Measurements from ENCODE around the gene POC1A. TPM values are rescaled to one million over a fixed set of nuclear protein-coding genes. Genes with fewer than 3 reads are reported as not detected.

Gene POC1A
- total RNA-seq, 2 experiments from 2014 or later: 0.22 to 0.39 TPM

DNA sequence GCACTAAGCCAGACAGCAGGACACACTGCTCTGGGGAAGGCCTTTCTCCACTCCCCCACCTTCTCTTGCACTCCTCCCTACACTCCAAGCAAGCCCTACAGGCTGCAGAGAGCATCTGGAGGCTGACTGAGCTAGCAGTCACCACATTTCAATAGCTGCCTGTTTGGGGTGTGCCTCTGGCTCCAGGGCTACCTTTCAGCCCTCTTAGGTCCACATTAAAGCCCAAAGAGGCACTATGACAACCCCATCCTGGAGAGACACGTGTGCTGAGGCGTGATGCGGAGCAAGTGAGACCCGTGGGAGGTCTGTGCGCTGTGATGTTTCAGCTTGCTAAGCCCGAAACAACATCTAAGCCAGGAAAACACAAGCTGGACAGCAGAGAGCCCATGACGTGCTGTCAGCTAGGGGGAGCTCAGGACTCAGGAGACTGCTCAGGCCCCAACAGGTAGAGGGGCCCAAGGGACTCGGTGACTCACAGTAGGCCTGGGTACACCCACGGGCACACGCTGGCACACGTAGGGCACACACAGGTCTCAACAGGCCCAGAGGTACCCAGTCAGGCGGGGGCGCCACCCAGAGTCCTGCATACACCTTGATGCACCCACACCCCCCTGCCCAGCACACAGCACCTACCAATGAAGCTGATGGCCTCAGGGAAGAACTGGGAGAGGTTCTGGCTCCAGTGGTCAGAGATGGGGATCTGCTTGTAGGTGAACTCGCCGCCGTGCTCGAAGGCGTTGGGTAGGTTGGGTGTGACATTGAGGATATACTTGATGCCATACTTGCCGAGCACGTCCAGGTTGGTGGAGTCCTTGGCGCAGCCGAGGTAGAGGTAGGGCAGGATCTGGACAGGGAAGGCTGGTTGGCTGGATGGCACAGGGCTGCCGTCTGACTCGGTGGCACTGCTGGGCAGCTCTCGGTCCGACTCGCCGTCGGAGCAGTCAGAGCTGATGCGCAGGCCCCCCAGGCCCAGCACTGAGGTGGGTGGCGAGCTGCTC is 100.6 kb downstream of the POC1A start:
- peaks cover 35% of the 10 kb centered on the region for H3K36me3 ChIP-seq (ENCODE audit: insufficient read depth, low read length)
- H3K4me1 Mint-ChIP-seq (ENCODE audit: low read depth): peaks cover 61% of the 10 kb centered on the region
- H3K27me3 ChIP-seq (ENCODE audit: control insufficient read depth in 1 of 2, insufficient read depth in 2 of 2, low read length in 2 of 2): no peaks in the 10 kb centered on the region
- ChIA-PET POLR2A (interaction anchor here (1.0 to 2.6 kb wide), 9 partner anchors 8 to 200 kb away, joined by 3 to 12 read pairs (median 3); partner anchors contain the start of genes POC1A, PPM1M and RPL29), CTCF (interaction anchor here (1.1 to 2.1 kb wide), 9 partner anchors 52 to 1438 kb away, joined by 3 to 10 read pairs (median 3); partner anchors contain the start of genes ABHD14B and RPL29)
- H3K4me3 Mint-ChIP-seq: peak overlapping the region; percentile 94
- ATAC-seq (ENCODE audit: poor library complexity) (no peak), DNase-seq (peak in 10 of 14 experiments; percentile 5 to 66 (median 38))
- peak overlapping the region; percentile 89 for H3K27ac Mint-ChIP-seq
- no peaks in the 10 kb centered on the region for H3K9me3 Mint-ChIP-seq
- peaks cover 65% of the 10 kb centered on the region for H3K36me3 Mint-ChIP-seq (ENCODE audit: low read depth)
- intact Hi-C loops (cut with DNase I, micrococcal nuclease): loop anchor here (2.0 to 5.0 kb wide), 2 partner anchors 51 to 69 kb away; no protein-coding TSS in a partner anchor
- H3K4me1 ChIP-seq (ENCODE audit: insufficient read depth, low read length): peaks cover 78% of the 10 kb centered on the region
- TF ChIP-seq, protein P1, sequence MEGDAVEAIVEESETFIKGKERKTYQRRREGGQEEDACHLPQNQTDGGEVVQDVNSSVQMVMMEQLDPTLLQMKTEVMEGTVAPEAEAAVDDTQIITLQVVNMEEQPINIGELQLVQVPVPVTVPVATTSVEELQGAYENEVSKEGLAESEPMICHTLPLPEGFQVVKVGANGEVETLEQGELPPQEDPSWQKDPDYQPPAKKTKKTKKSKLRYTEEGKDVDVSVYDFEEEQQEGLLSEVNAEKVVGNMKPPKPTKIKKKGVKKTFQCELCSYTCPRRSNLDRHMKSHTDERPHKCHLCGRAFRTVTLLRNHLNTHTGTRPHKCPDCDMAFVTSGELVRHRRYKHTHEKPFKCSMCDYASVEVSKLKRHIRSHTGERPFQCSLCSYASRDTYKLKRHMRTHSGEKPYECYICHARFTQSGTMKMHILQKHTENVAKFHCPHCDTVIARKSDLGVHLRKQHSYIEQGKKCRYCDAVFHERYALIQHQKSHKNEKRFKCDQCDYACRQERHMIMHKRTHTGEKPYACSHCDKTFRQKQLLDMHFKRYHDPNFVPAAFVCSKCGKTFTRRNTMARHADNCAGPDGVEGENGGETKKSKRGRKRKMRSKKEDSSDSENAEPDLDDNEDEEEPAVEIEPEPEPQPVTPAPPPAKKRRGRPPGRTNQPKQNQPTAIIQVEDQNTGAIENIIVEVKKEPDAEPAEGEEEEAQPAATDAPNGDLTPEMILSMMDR (IDR thresholded peaks at IDR 0.05): no peak
- H3K9me3 ChIP-seq (ENCODE audit: control insufficient read depth in 1 of 2, insufficient read depth in 1 of 2, low read length in 2 of 2): no peaks in the 10 kb centered on the region
- no peaks in the 10 kb centered on the region for H3K27me3 Mint-ChIP-seq
- H3K27ac ChIP-seq (ENCODE audit: low read depth in 1 of 2, low read length in 2 of 2): peak overlapping the region; percentile 76 to 83
- peak overlapping the region; percentile 97 for H3K4me3 ChIP-seq (ENCODE audit: low read length)

DNA sequence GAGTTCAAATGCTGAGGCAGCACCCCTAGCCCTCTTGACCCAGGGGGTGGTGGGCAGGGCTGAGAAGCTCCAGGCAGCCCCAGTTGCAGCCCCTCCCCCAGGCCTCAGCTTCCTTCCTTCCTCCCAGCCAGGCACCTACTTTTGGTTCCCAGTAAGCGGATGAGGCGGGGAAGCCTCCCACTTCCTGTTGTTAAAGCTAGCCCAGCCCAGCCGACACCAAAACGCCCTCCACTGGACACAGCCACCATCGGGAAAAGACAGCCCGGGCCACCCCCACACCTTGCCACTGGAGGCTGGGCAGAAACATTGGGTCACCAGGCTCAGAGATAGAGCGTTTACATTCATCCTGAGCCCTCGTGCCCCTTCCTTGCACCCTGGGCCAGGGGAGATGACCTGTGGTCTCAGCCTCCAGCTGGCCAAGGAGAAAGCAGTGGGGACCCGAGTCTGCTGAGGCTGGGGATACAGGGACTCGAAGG is 101.4 kb downstream of the POC1A start:
- Histone ChIP-seq H3K27me3 (ENCODE audit: control insufficient read depth in 1 of 2, insufficient read depth in 2 of 2, low read length in 2 of 2) (no peaks in the 10 kb centered on the region), H3K27ac (ENCODE audit: low read depth in 1 of 2, low read length in 2 of 2) (peak overlapping the region; percentile 76 to 83), H3K36me3 (ENCODE audit: insufficient read depth, low read length) (peaks cover 42% of the 10 kb centered on the region), H3K9me3 (ENCODE audit: control insufficient read depth in 1 of 2, insufficient read depth in 1 of 2, low read length in 2 of 2) (no peaks in the 10 kb centered on the region), H3K4me1 (ENCODE audit: insufficient read depth, low read length) (peaks cover 79% of the 10 kb centered on the region), H3K4me3 (ENCODE audit: low read length) (peak overlapping the region; percentile 97)
- Mint-ChIP-seq H3K4me3 (peak overlapping the region; percentile 94), H3K4me1 (ENCODE audit: low read depth) (peaks cover 66% of the 10 kb centered on the region), H3K9me3 (no peaks in the 10 kb centered on the region), H3K27ac (peak overlapping the region; percentile 89), H3K27me3 (no peaks in the 10 kb centered on the region), H3K36me3 (ENCODE audit: low read depth) (peaks cover 70% of the 10 kb centered on the region)
- ChIA-PET CTCF (interaction anchor here (1.1 to 2.1 kb wide), 9 partner anchors 51 to 1437 kb away, joined by 3 to 10 read pairs (median 3); partner anchors contain the start of genes ABHD14B and RPL29), POLR2A (interaction anchor here (1.0 to 2.6 kb wide), 10 partner anchors 9 to 201 kb away, joined by 3 to 12 read pairs (median 4); partner anchors contain the start of genes POC1A, PPM1M, RPL29 and RRP9)
- TF ChIP-seq, protein P1 (IDR thresholded peaks at IDR 0.05): no peak
- DNase-seq (peak in 13 of 14 experiments; percentile 7 to 77 (median 44)), ATAC-seq (ENCODE audit: poor library complexity) (no peak)
- intact Hi-C loops (cut with DNase I, micrococcal nuclease): loop anchor here in 1 of 2 experiments (5.0 kb wide), 1 partner anchor 69 kb away; no protein-coding TSS in a partner anchor

DNA sequence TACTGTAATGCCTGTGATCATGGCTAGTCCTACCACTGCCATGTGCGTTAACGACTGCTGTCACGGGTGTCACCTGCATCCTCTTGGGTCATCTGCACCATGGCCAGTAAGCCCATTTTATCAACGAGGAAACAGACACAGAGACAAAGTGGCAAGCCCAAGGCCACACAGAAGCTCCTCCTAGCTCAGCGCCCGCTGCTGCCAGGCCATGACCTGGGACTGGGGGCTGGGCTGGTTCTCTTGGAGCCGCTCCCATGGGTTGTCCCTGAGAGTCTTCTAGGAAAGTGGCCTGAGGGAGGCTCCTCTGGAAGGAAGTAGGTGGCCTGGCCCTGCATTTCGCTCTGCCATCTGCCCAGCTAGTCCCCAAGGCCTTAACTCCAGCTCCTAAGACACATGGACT is 102.8 kb downstream of the POC1A start:
- Mint-ChIP-seq H3K4me1 (ENCODE audit: low read depth) (peaks cover 60% of the 10 kb centered on the region), H3K9me3 (no peaks in the 10 kb centered on the region), H3K27me3 (no peaks in the 10 kb centered on the region), H3K36me3 (ENCODE audit: low read depth) (peaks cover 64% of the 10 kb centered on the region), H3K27ac (peak overlapping the region; percentile 89), H3K4me3 (peak overlapping the region; percentile 84)
- POLR2A ChIA-PET: interaction anchor here (0.6 to 2.6 kb wide), 3 partner anchors 9 to 91 kb away, joined by 3 to 12 read pairs (median 6); partner anchors contain the start of gene RPL29
- Histone ChIP-seq H3K36me3 (ENCODE audit: insufficient read depth, low read length) (peaks cover 46% of the 10 kb centered on the region), H3K9me3 (ENCODE audit: control insufficient read depth in 1 of 2, insufficient read depth in 1 of 2, low read length in 2 of 2) (no peaks in the 10 kb centered on the region), H3K4me3 (ENCODE audit: low read length) (peak overlapping the region; percentile 97), H3K27ac (ENCODE audit: low read depth in 1 of 2, low read length in 2 of 2) (peak overlapping the region; percentile 76 to 83), H3K4me1 (ENCODE audit: insufficient read depth, low read length) (peaks cover 81% of the 10 kb centered on the region), H3K27me3 (ENCODE audit: control insufficient read depth in 1 of 2, insufficient read depth in 2 of 2, low read length in 2 of 2) (no peaks in the 10 kb centered on the region)
- no peak for DNase-seq
- ATAC-seq (ENCODE audit: poor library complexity): no peak
- CTCF ChIA-PET: interaction anchor here (1.4 to 1.5 kb wide), 2 partner anchors 72 to 77 kb away, joined by 5 read pairs; partner anchors contain the start of gene ABHD14B
- intact Hi-C loops (cut with DNase I, micrococcal nuclease): loop anchor here in 1 of 2 experiments (5.0 kb wide), 1 partner anchor 71 kb away; no protein-coding TSS in a partner anchor
- TF ChIP-seq, protein P1 (IDR thresholded peaks at IDR 0.05): no peak

All from CD4-positive, alpha-beta T cell (primary cell).